CD4-positive, alpha-beta T cell treated with Interferon alpha-2 for 1 hour (primary cell): ENCODE data around the gene PNMA1.

Source experiments
- DNase-seq, 2 donors: peaks; one replicate each; pipeline ENCODE4 v3.0.0-alpha.2; 2020 to 2022

PNMA1 gene

GRCh38 chr14:73750531-73750901, 36.3 kb upstream of the PNMA1 start:
- DNase-seq: no peak

GRCh38 chr14:73749706-73750530, 35.7 kb upstream of the PNMA1 start:
- DNase-seq: no peak

- no peak for DNase-seq
Measured at GRCh38 chr14:73748858-73749357, 34.7 kb upstream of the PNMA1 start.

- DNase-seq: no peak
Measured at GRCh38 chr14:73747379-73748211, 33.4 kb upstream of the PNMA1 start.

- DNase-seq: no peak
Measured at GRCh38 chr14:73746520-73747378, 32.6 kb upstream of the PNMA1 start.

DNA sequence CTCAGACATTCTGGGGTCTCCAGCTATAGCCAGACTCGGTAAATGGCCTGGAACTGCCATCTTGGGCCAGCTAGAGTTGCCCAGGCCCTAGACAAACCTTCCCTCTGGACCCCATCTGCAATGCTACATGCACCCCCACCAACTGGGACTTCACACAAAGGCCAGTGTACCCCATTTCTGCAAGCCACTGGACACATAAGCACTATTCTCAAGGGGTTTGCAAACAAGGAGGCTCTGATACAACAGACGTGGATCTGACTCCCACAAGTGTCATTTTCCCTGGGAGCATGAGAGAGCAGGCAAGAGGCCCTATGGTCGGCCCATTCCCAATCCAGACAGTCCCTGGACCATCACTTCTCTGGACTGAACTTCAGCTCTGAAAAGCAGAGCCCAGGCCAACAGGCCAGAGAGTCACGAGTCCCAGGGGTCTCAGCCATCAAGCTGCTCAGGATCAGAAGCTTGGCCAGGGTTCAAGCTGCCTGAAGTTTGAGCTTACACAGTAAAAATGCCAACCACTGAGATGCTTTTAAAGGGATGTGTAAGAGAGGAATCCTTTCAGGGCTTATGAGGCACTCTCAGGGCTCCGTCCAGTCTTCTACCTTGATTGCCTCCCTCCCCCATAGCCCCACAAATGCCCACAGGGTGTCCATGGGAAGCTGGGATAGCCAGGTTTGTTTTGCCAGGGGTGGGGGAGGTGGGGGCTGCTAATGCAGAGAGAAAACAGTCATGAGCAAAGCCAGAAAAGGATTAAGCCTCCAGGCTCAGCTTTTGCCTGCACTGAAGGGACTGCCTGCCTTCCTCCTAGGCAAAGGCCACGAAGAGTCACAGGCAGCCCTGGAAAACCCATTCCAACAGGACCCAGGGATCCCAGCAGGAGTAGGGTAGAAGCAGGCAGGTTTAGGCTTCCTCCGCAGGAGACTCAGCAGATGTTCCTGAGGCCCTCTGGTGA, 31.7 kb upstream of the PNMA1 start:
- no peak for DNase-seq

- DNase-seq: no peak
Measured at GRCh38 chr14:73744874-73745529, 30.8 kb upstream of the PNMA1 start.

GRCh38 chr14:73744175-73744867, 30.1 kb upstream of the PNMA1 start:
- no peak for DNase-seq

GRCh38 chr14:73743431-73743931, 29.3 kb upstream of the PNMA1 start:
- DNase-seq: peak in 1 of 2 donors; percentile 58

- no peak for DNase-seq
Measured at GRCh38 chr14:73742520-73743238, 28.5 kb upstream of the PNMA1 start.

DNA sequence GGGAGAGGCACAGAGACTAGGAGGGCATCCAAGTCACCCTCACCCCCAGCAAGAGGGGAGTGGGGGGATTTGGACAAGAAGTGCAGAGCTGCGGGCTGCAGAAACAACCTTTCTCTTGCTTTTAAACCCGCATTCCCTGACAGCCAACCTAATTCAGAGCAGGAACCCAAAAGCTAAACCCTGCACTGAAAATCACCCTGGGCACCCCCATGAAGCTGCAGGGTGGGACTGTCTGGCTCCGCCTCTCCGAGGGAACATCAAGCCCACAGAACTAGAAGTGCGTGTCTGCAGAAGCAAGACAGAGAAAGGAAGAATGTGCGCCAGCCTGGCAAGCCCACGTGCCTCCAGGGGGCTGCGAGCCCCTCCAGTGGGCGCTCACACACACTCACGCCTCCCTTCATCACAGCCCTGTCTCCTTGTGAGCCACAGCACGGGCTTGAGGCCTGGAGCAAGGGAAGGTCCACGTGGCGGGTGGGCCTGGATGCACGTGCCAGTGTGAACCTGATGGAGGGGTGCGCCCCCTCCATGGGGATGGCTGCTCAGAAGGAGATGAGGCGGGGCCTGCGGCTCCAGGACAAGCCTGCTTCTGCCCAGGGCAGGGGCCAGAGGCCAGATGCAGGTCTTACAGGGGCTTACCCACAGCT, 27.8 kb upstream of the PNMA1 start:
- DNase-seq: peak in 1 of 2 donors; percentile 53

DNA sequence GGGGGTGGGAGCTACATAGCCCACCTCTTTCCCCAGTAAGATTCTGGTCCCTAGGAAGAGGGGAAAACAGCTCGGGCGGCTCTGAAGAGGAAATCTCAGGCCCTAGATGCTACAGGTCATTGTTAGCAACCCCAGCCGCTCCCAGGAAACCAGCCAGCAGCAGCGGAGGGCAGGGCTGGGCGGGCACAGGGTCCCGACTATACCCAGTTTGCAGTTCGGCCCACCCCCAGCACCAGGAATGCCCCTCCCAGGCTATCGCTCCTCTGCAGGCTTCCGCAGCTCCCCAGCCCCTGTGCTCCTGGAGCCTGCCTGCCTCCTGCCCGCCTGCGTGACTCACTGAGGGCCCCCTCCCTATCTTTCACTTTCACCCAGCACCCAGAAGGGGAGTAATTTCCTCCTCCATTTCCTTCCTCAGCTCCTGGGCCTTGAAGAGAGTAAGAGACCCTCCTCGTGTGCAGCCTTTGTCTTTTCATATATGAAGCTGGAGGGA, 27.2 kb upstream of the PNMA1 start:
- DNase-seq: peak; percentile 54 to 72

DNA sequence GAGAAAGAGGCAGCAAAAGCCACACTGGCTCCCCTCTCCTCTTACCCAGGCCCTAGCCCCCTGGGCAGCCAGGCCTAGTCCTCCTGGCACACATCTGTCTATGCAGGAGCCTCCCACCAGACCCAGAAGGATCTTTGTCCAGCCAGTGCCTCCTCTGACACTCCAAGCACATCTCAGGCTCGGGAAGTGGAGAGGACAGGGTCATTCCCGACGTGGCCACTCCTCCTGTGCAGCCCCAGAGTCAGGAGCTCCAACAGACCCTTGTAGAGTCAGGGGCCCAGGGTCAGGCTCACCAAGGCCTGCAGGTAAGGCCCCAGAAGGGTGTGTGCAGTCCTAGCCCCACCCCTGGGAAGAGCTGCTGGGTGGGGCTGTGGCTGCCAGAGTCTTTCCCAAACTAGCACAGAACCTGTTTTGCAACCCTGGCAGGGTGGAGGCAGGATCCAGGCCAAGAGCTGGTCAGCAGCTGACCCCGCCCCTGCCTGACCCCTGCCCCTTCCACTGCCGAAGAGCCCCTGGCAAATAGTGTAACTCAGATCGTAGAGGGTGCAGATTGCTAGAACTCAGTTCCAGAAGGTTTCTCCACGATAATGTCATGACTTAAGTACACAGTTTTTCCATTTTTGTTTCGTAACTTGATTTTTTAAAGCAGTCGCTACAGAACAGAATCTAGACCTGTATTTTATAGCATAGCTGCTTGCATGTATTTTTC, 26.6 kb upstream of the PNMA1 start:
- no peak for DNase-seq

DNA sequence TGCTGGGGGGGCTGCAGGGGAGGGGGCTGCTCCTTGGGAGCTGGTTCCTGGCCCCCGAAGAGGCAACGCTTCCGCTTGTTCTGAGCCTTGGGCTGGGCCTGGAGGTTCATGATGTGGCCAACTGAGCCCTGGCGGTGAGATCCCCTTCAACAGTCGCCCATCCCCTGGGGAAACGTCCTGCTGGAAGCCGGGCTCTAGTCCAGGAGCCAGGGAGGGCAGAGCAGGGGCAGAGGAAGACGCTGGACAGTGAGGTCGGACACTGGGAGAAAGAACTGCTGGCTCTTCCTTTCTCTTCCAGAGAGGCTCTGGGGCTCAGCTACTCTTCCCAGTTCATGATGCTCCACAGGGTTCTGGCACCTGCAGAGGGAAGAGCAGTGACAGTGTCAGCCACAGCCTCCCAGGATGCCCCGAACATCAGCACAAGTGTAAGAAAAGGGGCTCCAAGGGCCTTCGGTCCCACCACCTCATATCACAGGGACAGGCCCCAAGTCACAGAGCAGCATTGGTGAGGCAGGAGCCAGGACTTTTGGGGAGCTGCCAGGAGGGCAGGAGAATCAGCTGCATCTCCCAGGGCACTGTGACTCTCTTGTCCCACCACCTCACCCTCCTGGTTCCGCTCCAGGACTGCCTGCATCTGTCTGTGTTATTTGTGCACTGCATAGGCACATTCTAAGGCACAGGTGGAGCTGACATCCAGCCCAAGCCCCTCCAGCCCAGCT, 25.9 kb upstream of the PNMA1 start:
- no peak for DNase-seq

- DNase-seq: no peak
Measured at GRCh38 chr14:73739174-73739898, 25.2 kb upstream of the PNMA1 start.

DNA sequence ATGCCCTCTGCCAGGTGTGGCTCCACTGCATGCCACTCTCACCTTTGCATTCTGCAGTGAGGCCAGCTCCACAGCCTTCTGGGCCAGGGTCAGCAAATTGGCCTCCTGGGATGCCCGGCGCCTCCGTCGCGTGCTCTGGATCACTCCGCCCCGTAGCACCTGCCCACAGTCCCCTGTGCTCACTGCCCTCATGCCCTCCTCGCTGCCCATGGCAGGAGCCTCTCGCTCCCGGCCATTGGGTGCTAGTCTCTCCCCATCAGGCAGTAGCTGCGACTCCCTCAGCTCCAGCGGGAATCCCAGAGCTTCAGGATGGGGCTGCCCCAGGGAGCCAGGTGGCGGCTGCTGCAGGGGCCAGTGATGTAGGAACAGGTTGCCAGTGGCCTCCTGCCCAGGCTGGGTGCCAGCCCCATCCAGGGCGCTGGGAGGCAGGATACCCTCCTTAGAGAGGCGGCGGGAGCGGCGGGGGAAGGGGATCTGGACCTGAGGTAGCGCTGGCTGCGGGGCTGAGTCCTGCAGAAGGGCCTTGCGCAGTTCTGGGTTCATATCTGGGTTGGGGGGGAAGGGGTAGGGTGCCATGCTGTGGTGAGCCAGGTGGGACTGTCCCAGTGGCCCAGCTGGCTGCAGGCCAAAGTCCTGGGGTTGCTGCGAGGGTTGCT, 24.5 kb upstream of the PNMA1 start:
- DNase-seq: no peak
